Osteocyte (in vitro differentiated cells): ENCODE measurements around the gene THRA. TPM values are rescaled to one million over a fixed set of nuclear protein-coding genes. Genes with fewer than 3 reads are reported as not detected.

ENCODE experiments used
- DNase-seq: peaks from one replicate; pipeline ENCODE4 v3.0.0; 2021; ENCODE audit warnings: mixed read lengths; ENCODE audit not compliant: unreplicated experiment; ENCODE audit errors: extremely low spot score
- H3K27ac Mint-ChIP-seq: one replicate; pipeline ENCODE4 v1.8.0; 2021; ENCODE audit warnings: mild to moderate bottlenecking, mixed read lengths; ENCODE audit not compliant: unreplicated experiment
- H3K27me3 Mint-ChIP-seq: one replicate; pipeline ENCODE4 v1.8.0; 2021; ENCODE audit warnings: mixed read lengths; ENCODE audit not compliant: unreplicated experiment
- H3K36me3 Mint-ChIP-seq: one replicate; pipeline ENCODE4 v1.8.0; 2021; ENCODE audit warnings: mixed read lengths; ENCODE audit not compliant: unreplicated experiment
- H3K4me1 Mint-ChIP-seq: one replicate; pipeline ENCODE4 v1.8.0; 2021; ENCODE audit warnings: mixed read lengths; ENCODE audit not compliant: unreplicated experiment
- H3K4me3 Mint-ChIP-seq: one replicate; pipeline ENCODE4 v1.8.0; 2021; ENCODE audit warnings: mild to moderate bottlenecking, moderate library complexity, mixed read lengths; ENCODE audit not compliant: unreplicated experiment
- H3K9me3 Mint-ChIP-seq: one replicate; pipeline ENCODE4 v1.8.0; 2021; ENCODE audit warnings: mixed read lengths; ENCODE audit not compliant: unreplicated experiment
- total RNA-seq: library from RNA; stranded (reverse); gene quantifications from 2 replicates; pipeline ENCODE4 v1.2.1, GENCODE V29; 2021
- TF ChIP-seq, protein P1 (sequence below): fragments of 200-600 bp; sonication (generic); IDR thresholded peaks from 2 replicates; pipeline ENCODE4 v1.5.0; 2021; ENCODE audit warnings: antibody characterized with exemption, mild to moderate bottlenecking, moderate library complexity

Gene THRA
- total RNA-seq, 1 donor from 2014 or later: 44.6 TPM

DNA sequence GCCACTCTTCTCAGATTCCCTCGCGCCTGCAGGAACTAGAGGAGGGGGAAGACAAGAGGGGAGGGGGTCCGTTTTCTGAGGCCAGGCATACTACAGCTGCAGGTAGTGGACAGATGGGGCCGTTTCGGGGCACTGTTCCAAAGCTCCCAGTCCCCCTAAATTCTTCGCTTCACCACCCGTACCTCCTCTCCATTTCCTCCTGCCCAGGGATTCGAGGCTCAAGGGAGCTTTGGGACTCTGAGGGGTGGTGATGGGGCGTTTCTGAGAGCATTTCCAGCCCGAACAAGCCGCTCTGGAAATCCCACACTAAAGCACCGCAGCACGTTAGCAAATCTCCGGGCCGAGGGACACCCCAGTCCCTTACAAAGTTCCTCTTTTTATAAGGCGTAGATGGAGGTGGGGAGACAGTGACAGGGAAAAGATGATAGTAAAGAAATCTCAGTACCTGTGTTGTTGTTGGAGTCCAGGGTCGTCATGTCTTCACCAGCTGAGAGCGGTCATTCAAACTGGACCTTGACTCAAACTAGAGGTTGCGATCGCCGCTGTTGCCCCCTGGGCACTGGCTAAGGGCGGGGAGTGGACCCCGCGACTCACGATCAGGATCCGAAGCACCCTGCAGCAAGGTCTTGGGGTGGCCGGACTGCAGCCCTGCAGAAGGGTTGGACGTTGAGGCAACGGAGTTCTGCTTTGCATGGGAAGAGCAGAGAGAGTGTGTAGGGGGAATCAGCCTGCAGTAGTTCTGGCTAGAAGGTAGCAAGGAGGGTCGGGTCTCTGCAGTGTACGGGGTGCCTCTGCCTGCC lies 37.1 kb downstream of the THRA start:
- H3K9me3 Mint-ChIP-seq: no peaks in the 10 kb centered on the region
- H3K27ac Mint-ChIP-seq: peak overlapping the region; percentile 97
- peaks cover 8% of the 10 kb centered on the region for H3K36me3 Mint-ChIP-seq
- H3K4me3 Mint-ChIP-seq: peak overlapping the region; percentile 89
- no peaks in the 10 kb centered on the region for H3K27me3 Mint-ChIP-seq
- H3K4me1 Mint-ChIP-seq: peaks cover 49% of the 10 kb centered on the region
- TF ChIP-seq, protein P1, sequence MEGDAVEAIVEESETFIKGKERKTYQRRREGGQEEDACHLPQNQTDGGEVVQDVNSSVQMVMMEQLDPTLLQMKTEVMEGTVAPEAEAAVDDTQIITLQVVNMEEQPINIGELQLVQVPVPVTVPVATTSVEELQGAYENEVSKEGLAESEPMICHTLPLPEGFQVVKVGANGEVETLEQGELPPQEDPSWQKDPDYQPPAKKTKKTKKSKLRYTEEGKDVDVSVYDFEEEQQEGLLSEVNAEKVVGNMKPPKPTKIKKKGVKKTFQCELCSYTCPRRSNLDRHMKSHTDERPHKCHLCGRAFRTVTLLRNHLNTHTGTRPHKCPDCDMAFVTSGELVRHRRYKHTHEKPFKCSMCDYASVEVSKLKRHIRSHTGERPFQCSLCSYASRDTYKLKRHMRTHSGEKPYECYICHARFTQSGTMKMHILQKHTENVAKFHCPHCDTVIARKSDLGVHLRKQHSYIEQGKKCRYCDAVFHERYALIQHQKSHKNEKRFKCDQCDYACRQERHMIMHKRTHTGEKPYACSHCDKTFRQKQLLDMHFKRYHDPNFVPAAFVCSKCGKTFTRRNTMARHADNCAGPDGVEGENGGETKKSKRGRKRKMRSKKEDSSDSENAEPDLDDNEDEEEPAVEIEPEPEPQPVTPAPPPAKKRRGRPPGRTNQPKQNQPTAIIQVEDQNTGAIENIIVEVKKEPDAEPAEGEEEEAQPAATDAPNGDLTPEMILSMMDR: no peak
- no peak for DNase-seq

DNA sequence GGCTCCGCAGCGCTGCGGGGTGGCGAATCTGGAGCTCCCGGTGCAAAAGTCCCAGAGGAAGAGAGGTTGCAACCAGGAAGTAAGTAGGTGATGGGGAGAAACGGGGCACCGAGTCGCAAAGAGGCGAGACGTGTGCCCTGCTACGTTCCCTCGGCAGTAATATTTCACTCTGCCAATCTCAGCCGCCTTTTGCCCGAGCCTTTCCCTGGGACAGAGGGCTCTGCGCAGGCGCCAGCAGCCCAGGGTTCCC lies 37.6 kb downstream of the THRA start, which contains the start of gene NR1D1:
TSS of gene NR1D1 (minus strand) at position 171 of the 250 bp plus-strand sequence. CDS start 495 bp downstream, outside the sequence.
- DNase-seq: no peak
- TF ChIP-seq, protein P1: no peak
- Mint-ChIP-seq H3K4me3 (peak within 1 kb of the TSS; percentile 89), H3K4me1 (peaks cover 49% of the 10 kb centered on the region), H3K9me3 (no peaks in the 10 kb centered on the region), H3K27ac (peak within 1 kb of the TSS; percentile 97), H3K36me3 (peaks cover 6% of the 10 kb centered on the region), H3K27me3 (no peaks in the 10 kb centered on the region)

DNA sequence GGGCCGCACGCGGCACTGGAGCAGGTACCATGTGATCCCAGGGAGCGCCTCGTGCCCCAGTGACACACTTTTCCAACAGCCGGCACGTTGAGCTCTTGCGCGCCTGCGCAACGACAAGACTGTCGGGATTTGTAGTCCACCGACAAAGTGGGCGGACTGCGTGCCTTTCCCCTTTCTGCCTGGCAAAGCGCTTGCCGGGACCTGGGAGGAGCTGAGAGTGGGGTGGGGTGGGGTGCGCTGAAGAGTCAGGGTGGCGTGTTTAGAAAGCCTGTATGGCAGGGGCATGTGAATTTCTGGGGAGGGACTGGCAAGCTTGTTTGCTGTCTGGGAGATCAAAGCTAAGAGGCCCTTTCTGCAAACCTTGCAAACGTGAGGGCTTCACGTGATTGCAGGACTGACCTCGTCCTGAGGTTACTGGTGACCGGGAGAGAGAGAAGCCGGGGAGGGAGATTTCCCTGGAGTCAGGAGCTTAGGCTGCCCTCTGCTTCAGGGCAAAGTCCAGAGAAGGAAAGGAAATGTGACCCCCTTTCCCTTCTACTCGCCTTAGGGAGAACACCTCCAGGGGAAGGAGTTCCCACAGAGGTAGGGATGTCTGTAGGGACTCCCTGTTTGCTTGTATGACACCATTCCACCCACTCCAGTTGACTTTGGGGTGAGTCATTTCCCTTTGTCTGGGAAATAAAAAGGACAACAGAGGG lies 38.1 kb downstream of the THRA start:
- H3K4me1 Mint-ChIP-seq: peaks cover 49% of the 10 kb centered on the region
- no peaks in the 10 kb centered on the region for H3K9me3 Mint-ChIP-seq
- peaks cover 6% of the 10 kb centered on the region for H3K36me3 Mint-ChIP-seq
- H3K27me3 Mint-ChIP-seq: no peaks in the 10 kb centered on the region
- peak overlapping the region; percentile 89 for H3K4me3 Mint-ChIP-seq
- peak overlapping the region; percentile 97 for H3K27ac Mint-ChIP-seq
- DNase-seq: peak; percentile 99
- TF ChIP-seq, protein P1: no peak

DNA sequence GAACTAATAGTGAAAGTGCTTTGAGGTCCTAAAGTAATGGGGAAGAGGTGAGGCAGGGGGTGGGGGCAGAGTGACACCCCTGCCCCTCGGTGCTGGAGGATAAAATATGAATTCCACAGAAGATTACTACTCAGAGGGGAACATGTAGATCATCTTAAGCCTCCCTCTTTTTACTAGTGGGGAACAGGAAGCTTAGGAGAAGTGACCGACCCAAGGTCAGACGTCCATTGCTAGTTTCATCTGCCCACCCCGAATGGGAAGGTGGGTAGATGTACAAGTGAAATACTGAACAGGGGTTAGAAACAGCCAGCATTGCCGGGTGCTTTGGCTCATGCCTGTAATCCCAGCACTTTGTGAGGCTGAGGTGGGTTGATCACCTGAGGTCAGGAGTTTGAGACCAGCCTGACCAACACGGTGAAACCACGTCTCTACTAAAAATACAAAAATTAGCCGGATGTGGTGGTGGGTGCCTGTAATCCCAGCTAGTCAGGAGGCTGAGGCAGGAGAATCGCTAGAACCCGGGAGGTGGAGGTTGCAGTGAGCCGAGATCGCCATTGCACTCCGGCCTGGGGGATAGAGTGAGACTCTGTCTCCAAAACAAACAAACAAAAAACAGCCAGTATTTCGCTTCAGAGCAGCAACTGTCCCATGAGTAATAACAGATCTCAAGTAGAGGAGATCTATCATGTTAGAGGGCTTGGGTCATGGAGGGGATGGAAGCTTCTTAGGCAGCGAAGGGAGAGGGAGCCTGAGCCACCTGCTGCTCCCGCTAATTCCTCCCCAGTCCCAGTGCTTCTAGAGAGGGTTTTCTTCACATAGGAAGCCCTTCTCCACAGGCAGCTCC lies 38.8 kb downstream of the THRA start:
- Mint-ChIP-seq H3K9me3 (no peaks in the 10 kb centered on the region), H3K4me1 (peaks cover 47% of the 10 kb centered on the region), H3K36me3 (peaks cover 1% of the 10 kb centered on the region), H3K27me3 (no peaks in the 10 kb centered on the region), H3K4me3 (peak overlapping the region; percentile 89), H3K27ac (peak overlapping the region; percentile 97)
- TF ChIP-seq, protein P1: no peak
- no peak for DNase-seq
